HTR-8/SVneo (cell line): ENCODE data around the gene EDARADD.
"Not testable (repeated sequence)": the region's sequence is repeated elsewhere in the genome, so short reads cannot be mapped to it uniquely, and the experiment has no call there.

Experiments
- DNase-seq: peaks from one replicate; pipeline ENCODE4 v3.0.0; 2011; ENCODE audit warnings: low spot score, mixed read lengths; ENCODE audit not compliant: insufficient read length
- FAIRE-seq: peaks from 2 replicates; lab custom pipeline; 2011; peaks lifted over from hg19 to GRCh38; lab: Jason Lieb, UNC

EDARADD gene

DNA sequence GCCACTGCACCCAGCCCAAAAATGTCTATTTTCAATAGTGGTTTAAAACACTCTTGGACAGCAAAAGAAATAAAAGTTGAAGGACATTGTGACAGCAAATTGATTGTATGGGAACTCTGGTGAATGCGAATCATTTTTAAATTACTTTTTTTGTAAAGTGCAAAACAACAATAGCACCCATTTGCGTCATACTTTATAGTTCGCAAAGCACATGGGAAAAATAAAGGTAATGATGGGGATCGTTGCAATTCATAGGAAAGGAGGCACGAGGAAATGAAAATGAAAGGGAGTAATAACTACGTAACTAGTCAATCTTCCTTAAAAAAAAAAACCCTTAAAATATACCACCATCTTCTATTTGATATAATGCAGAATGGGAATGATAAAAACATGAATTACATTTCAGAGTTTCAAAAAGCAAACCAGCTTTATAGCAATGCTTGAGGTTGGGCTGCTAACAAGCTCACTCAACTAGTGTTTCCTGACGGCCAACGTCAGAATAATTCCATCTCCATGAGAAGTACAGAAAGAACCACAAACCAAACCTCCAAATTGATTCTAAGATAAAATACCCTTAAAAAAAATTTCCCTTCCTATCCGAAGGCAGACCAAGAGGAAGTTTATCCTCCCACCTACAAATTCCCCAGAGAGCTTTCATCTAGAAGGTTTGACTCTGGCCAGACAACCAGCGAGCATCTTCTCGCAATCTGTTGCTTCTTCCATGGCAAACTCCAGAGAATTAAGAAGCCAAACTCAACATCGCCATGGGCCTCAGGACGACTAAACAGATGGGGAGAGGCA is at the start of gene EDARADD:
TSS of gene EDARADD (plus strand) at position 606 of the 801 bp plus-strand sequence. CDS start at position 765, 159 bp downstream.
- FAIRE-seq: no peak
- DNase-seq: peak; percentile 33

GRCh38 chr1:236345728-236346127 is 48.4 kb upstream of the EDARADD start:
- FAIRE-seq (no peak), DNase-seq (peak; percentile 51)

- DNase-seq (no peak), FAIRE-seq (no peak)
These were observed 46.0 kb upstream of the EDARADD start for GRCh38 chr1:236348071-236348470.

DNA sequence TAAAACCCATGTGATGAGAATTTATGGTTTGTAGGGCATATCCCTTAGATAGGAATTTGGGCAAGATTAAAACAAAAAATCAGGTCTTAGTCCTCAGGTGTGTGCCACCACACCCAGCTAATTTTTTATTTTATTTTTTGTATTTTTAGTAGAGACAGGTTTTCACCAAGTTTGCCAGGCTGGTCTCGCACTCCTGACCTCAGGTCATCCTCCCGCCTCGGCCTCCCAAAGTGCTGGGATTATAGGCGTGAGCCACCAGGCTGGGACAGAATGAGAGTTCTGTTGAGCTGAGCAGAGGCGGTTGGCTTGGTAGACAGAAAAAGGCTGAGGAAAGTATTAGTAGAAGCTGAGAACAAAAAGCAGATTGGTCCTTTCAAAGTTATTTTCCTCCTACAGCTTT is 43.8 kb upstream of the EDARADD start:
- FAIRE-seq (no peak), DNase-seq (no peak)

DNA sequence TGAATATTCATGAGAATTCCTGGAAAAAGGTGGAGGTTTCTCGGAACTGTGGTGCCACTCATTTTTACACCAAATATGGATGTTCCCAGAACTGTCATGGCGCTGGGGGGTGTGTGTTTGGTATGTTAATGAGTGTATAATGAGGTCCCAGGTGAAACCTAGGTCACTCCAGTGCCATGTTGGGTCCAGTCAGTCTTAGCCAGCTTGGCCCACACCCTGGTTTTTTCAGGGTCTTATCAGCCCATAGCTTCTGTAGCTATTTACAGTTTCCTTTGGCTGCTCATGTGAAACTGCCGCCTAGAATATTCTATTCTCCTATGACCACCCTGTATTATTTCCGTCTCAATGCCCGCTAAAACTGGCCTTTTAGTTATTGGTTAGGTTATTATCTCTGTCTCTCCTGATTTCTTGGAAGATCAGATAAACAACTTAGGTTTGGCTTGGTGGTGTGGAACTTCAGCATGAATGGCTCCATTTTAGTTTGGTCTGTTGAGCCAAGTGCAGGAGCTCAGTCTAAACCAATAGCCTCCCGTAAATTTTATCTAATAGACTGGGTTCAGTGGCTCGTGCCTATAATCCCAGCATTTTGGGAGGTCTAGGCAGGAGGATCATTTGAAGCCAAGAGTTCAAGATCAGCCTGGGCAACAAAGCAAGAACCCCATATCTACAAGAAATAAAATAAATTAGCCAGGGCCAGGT is 42.1 kb upstream of the EDARADD start:
- DNase-seq: no peak
- FAIRE-seq: no peak

- not testable (repeated sequence) for FAIRE-seq, DNase-seq
These were observed 41.3 kb upstream of the EDARADD start for GRCh38 chr1:236352747-236353146.

- DNase-seq (no peak), FAIRE-seq (no peak)
These were observed 40.3 kb upstream of the EDARADD start for GRCh38 chr1:236353813-236354212.

- DNase-seq (peak; percentile 44), FAIRE-seq (no peak)
These were observed 39.5 kb upstream of the EDARADD start for GRCh38 chr1:236354330-236355147.

DNA sequence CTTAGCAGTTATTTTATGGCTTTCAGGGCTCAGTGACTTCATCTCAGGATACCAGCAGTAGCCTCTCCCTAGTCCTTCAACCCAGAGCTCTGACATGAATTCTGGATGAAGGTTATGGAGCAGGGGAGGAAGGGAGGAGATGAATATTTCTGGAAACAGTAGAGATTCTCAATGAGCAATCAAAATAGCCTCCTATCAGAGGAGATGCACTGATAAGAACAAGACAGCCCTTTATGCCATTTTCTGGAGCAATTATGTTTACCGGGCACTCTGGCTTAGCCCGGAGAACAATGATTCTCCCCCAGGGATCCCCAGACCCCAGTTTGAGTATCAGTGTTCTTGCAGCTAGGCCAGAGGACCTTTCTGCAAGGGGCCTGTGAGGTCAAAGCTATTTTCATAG is 37.9 kb upstream of the EDARADD start:
- DNase-seq (no peak), FAIRE-seq (no peak)

DNA sequence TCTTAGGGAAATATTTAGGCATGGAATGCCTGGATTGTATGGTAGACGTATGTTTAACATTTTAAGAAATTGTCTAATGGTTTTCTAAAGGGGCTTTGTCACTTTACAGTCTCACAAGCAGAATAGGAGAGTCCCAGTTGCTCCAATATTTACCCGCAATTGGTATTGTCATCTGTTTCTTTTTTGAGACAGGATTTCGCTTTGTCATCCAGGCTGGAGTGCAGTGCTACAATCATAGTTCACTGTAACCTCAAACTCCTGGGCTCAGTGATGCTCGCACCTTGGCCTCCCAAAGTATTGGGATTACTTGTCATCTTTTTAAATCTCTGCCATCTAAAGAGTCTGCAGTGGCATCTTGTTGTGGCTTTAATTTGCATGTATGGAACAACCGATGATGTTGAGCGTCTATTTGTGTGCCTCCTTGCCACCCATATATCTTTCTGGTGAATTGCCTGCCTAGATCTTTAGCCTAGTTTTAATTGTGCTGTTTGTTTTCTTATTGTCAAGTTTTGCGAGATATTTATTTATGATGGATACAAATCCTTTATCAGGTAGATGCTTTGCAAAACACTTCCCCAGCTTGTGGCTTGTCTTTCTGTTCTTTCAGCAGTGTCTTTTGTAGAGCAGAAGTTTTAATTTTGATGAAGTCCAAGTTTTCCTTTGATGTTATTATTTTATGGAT is 32.0 kb upstream of the EDARADD start:
- DNase-seq (no peak), FAIRE-seq (no peak)

GRCh38 chr1:236363237-236363636 is 30.8 kb upstream of the EDARADD start:
- DNase-seq (no peak), FAIRE-seq (no peak)

DNA sequence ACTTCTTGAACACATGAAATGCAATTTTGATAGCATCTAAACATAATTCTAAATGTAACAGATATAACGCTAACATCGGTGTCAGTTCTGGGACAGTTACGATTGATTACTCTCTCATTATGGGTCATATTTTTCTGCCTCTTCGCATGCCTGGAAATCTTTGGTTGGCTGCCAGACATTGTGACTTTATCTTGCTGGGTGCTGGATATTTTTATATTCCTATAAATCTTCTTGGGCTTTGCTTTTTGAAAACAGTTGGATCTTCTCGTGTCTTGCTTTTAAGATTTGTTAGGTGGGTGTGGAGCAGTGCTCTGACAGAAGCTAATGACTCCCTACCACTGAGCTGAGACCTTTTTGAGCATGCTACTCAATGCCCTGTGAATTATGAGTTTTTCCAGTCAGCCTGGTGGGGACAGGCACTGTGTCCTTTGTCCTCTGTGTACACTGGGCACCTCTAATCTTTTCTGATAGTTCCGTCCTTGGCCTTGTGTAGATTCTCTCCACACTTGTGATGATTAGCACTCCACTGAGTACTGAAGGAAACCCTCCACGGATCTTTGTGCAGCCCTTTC is 28.0 kb upstream of the EDARADD start:
- peak; percentile 20 for FAIRE-seq
- DNase-seq: peak; percentile 41

DNA sequence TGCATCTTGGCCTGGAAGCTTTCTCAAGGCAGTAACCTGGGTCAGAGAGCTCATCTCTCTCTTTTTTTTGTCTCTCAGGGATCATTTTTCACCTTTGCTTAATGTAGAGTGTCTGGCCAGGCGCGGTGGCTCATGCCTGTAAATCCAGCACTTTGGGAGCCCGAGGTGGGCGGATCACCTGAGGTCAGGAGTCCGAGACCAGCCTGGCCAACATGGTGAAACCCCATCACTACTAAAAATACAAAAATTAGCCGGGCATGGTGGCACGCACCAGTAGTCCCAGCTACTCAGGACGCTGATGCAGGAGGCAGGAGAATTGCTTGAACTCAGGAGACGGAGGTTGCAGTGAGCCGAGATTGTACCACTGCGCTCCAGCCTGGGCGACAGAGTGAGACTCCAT is 27.4 kb upstream of the EDARADD start:
- not testable (repeated sequence) for FAIRE-seq, DNase-seq

GRCh38 chr1:236370420-236370819 is 23.7 kb upstream of the EDARADD start:
- no peak for DNase-seq
- FAIRE-seq: no peak

- no peak for DNase-seq
- FAIRE-seq: no peak
These were observed 23.0 kb upstream of the EDARADD start for GRCh38 chr1:236371083-236371482.

DNA sequence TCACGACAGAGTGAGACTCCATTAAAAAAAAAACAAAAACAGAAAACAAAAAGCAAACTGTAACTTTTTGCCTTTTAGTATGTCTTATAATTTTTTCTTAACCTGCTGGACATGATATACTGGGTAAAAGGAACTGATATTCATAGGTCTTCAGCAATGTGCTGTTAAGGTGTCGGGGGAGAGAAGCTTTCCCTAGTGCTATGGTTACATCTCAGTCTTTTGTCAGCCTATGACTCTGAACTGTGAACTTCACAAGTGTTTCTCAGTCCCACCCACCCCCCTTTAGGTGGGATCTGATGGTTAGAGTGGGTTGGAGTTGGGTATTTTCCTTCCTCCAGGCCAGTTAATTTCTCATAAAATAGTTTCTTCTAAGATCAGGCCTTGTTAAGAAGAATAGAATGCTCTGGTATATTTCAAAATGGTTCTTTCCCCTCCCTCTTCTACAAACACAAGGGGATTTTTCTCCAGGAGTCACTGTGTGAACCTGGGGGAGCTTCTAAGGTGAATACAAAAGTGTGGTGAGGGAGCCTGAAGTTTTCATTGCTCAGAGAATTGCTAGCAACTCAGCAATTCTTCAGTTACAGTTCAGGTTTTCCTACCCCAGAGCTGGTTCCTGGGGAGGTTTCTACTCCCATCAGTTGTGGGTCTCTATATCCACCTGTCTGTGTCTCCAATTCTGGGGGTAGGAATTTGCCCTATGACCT is 16.1 kb upstream of the EDARADD start:
- FAIRE-seq (no peak), DNase-seq (no peak)

DNA sequence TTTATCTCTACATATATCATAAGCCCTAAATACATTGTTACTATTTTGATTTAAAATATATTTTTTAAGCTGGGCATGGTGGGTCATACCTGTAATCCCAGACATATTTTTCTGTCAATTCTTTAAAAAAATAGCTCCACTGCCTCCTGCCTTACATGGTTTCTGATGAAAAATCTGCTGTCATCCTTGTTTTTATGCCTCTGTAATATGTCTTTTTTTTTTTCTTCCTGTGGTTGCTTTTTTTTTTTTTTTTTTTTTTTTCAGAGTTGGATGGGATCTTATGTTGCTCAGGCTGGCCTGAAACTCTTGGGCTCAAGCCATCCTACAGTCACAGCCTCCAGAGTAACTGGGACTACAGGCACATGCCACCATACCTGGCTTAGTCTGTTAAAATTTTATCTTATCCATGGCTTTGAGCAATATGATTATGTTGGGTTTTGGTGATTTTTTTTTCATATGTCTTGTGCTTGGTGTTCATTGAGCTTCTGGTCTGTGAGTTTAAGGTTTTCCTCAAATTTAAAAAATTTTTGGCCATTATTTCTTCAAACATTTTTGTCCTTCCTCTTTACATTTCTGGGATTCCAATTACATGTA is 12.4 kb upstream of the EDARADD start:
- FAIRE-seq (no peak), DNase-seq (no peak)

DNA sequence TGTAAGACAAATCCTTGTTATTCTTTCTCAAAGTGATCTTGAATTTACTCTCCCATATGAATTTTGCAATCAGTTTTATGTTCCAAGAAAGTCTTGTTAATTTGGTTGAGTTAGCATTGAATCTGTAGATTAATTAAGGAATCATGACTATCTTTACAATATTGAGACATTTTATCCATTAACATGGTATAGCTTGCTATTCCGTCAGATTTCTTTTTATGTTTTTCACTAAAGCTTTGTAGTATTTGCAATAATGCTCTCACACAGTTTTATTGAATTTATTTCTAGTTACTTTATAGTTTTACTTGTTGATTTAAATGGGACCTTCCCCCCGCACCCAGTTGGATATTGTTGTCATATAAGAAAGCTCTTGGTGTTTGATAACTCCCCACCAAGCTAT is 5.8 kb upstream of the EDARADD start:
- no peak for FAIRE-seq
- no peak for DNase-seq

DNA sequence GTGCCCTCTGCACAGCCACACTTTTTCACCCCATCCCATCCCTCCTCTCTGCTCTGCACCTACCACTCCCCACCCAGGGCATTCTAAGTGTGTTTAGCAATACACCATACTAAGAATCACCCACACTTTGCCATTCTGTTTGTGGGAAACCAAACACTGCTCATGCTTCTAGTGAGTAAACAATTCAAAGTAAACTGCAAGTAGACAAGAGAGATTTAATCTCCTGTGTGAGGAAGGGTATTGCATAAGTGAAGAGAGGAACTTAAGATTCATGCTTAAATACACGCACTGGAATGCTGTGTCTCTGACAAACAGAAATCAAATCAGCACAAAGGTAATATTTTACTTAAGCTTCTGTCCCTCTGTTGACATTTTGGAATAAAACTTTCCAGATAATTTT is 4.8 kb upstream of the EDARADD start:
- FAIRE-seq (no peak), DNase-seq (no peak)
